Measurements from ENCODE around the gene PPP1R15A. TPM values are rescaled to one million over a fixed set of nuclear protein-coding genes. Genes with fewer than 3 reads are reported as not detected.

PPP1R15A gene
- 124 and 144 TPM in 2 replicates for total RNA-seq

GRCh38 chr19:48872182-48872883 is at the start of gene PPP1R15A:
Gene PPP1R15A (plus strand): TSS chr19:48872421. CDS start chr19:48873234, 813 bp downstream.

GRCh38 chr19:48836089-48837017 is 35.9 kb upstream of the PPP1R15A start, which contains the start of gene HSD17B14:
Gene HSD17B14 (minus strand): TSS chr19:48836491. CDS start chr19:48836411, 80 bp downstream.

GRCh38 chr19:48868114-48868886 is 3.9 kb upstream of the PPP1R15A start, which contains the start of gene PLEKHA4:
Gene PLEKHA4 (minus strand): TSS chr19:48868617. CDS start chr19:48867620, 997 bp downstream.

GRCh38 chr19:48899781-48900476 is 27.7 kb downstream of the PPP1R15A start, which contains the start of gene NUCB1:
Gene NUCB1 (plus strand): TSS chr19:48900312. CDS start chr19:48900797, 485 bp downstream.

Other genes starting within 250 kb of the PPP1R15A start
- gene DBP, start 235.0 kb upstream of the PPP1R15A start, total RNA-seq = 3.9 and 7.6 TPM in 2 replicates
- gene CA11, start 226.2 kb upstream of the PPP1R15A start, total RNA-seq = 0.77 and 2.1 TPM in 2 replicates
- gene NTN5, start 199.4 kb upstream of the PPP1R15A start, total RNA-seq = not detected in 2 replicates
- 0.11 TPM in 1 of 2 replicates, not detected in the other for gene FUT2, start 176.4 kb upstream of the PPP1R15A start, total RNA-seq
- 1.1 and 1.2 TPM in 2 replicates for gene MAMSTR, start 152.7 kb upstream of the PPP1R15A start, total RNA-seq
- 0.44 and 0.87 TPM in 2 replicates for gene RASIP1, start 131.8 kb upstream of the PPP1R15A start, total RNA-seq
- gene IZUMO1, start 125.5 kb upstream of the PPP1R15A start, total RNA-seq = not detected in 2 replicates
- gene FUT1, start 119.8 kb upstream of the PPP1R15A start, total RNA-seq = 0.33 and 1.1 TPM in 2 replicates
- not detected in 2 replicates for gene FGF21, start 116.9 kb upstream of the PPP1R15A start, total RNA-seq
- gene BCAT2, start 61.4 kb upstream of the PPP1R15A start, total RNA-seq = 27.8 and 36.2 TPM in 2 replicates
- gene HSD17B14, start 35.9 kb upstream of the PPP1R15A start, total RNA-seq = 6.0 and 16.1 TPM in 2 replicates
- gene PLEKHA4, start 3.8 kb upstream of the PPP1R15A start, total RNA-seq = 12.0 and 15.5 TPM in 2 replicates
- gene TULP2, start 26.3 kb downstream of the PPP1R15A start, total RNA-seq = 0.37 TPM in 1 of 2 replicates, not detected in the other
- gene NUCB1, start 27.9 kb downstream of the PPP1R15A start, total RNA-seq = 69.9 and 197 TPM in 2 replicates
- gene DHDH, start 61.3 kb downstream of the PPP1R15A start, total RNA-seq = not detected in 2 replicates
- 64.2 and 70.1 TPM in 2 replicates for gene BAX, start 82.5 kb downstream of the PPP1R15A start, total RNA-seq
- gene FTL, start 92.9 kb downstream of the PPP1R15A start, total RNA-seq = 901 and 3,848 TPM in 2 replicates
- gene GYS1, start 120.9 kb downstream of the PPP1R15A start, total RNA-seq = 23.4 and 31.5 TPM in 2 replicates
- gene RUVBL2, start 121.5 kb downstream of the PPP1R15A start, total RNA-seq = 213 and 418 TPM in 2 replicates
- not detected in 2 replicates for gene LHB, start 144.7 kb downstream of the PPP1R15A start, total RNA-seq
- gene CGB3, start 151.9 kb downstream of the PPP1R15A start, total RNA-seq = not detected in 2 replicates
- gene CGB2, start 159.5 kb downstream of the PPP1R15A start, total RNA-seq = not detected in 2 replicates
- gene CGB1, start 164.5 kb downstream of the PPP1R15A start, total RNA-seq = not detected in 2 replicates
- gene CGB5, start 171.4 kb downstream of the PPP1R15A start, total RNA-seq = not detected in 2 replicates
- not detected in 2 replicates for gene CGB8, start 176.7 kb downstream of the PPP1R15A start, total RNA-seq
- 0.22 and 0.37 TPM in 2 replicates for gene CGB7, start 185.3 kb downstream of the PPP1R15A start, total RNA-seq
- not detected in 2 replicates for gene NTF4, start 192.4 kb downstream of the PPP1R15A start, total RNA-seq
- not detected in 2 replicates for gene KCNA7, start 200.3 kb downstream of the PPP1R15A start, total RNA-seq
- 101 and 166 TPM in 2 replicates for gene SNRNP70, start 213.0 kb downstream of the PPP1R15A start, total RNA-seq
- gene LIN7B, start 241.9 kb downstream of the PPP1R15A start, total RNA-seq = 4.8 and 13.1 TPM in 2 replicates
- 0.87 and 1.2 TPM in 2 replicates for gene C19orf73, start 246.7 kb downstream of the PPP1R15A start, total RNA-seq
- gene PPFIA3, start 247.1 kb downstream of the PPP1R15A start, total RNA-seq = 1.2 and 1.5 TPM in 2 replicates

Data from uterine smooth muscle cell (primary cell).